DND-41 (cell line): ENCODE measurements around the gene KCNMA1.

ENCODE experiments used
- CTCF ChIP-seq: IDR thresholded peaks from 2 replicates; pipeline ENCODE4 v1.5.1; 2012; ENCODE audit warnings: borderline replicate concordance, low read length, moderate library complexity, mild to moderate bottlenecking; ENCODE audit not compliant: poor library complexity, severe bottlenecking; ENCODE audit errors: extremely low read depth
- EZH2 ChIP-seq: IDR thresholded peaks from 3 replicates; pipeline ENCODE4 v1.6.1; 2012; ENCODE audit warnings: borderline replicate concordance, low read depth, mild to moderate bottlenecking, moderate library complexity, low read length, inconsistent platforms; ENCODE audit not compliant: severe bottlenecking

GRCh38 chr10:77590344-77591237 lies 47.0 kb downstream of the KCNMA1 start:
- no peak for TF ChIP-seq CTCF
- no peak for TF ChIP-seq EZH2
